A673 (cell line): Measurements from ENCODE around the gene RPH3AL. TPM values are rescaled to one million over a fixed set of nuclear protein-coding genes. Genes with fewer than 3 reads are reported as not detected.

Source experiments
- BruUV-seq: library from RNA; stranded (reverse); fragments of 400-500 nt; replicated peaks from 2 replicates; lab custom pipeline; 2021; lab: Mats Ljungman, UMichigan
- CTCF ChIA-PET: fragments of 300-600 bp; sonication (Branson Sonifier 250); formaldehyde crosslinking; loops from one replicate; lab custom pipeline; 2022; ENCODE audit warnings: antibody characterized with exemption; lab: Charles Lee
- POLR2A ChIA-PET: fragments of 300-600 bp; sonication (Branson Sonifier 250); formaldehyde crosslinking; loops from one replicate; lab custom pipeline; 2022; ENCODE audit warnings: antibody characterized with exemption; ENCODE audit not compliant: low non-redundant PET; lab: Charles Lee
- DNase-seq: peaks from one replicate; pipeline ENCODE4 v3.0.0-alpha.2; 2015; ENCODE audit warnings: low spot score
- H3K27ac ChIP-seq: fragments of 200-600 bp; sonication (generic); 2 replicates; pipeline ENCODE4 v1.5.1; 2016; ENCODE audit warnings: mixed run types, low read depth, mild to moderate bottlenecking, mixed read lengths, antibody characterized with exemption, low read length; ENCODE audit not compliant: poor library complexity, severe bottlenecking
- H3K27me3 ChIP-seq: fragments of 200-600 bp; sonication (generic); replicated peaks from 2 replicates; pipeline ENCODE4 v1.6.1; 2017; ENCODE audit warnings: mixed run types, low read depth, mild to moderate bottlenecking, mixed read lengths, antibody characterized with exemption, low read length; ENCODE audit not compliant: insufficient read depth, poor library complexity
- H3K36me3 ChIP-seq: fragments of 200-600 bp; sonication (generic); 2 replicates; pipeline ENCODE4 v1.6.1; 2016; ENCODE audit warnings: mixed run types, mild to moderate bottlenecking, mixed read lengths, antibody characterized with exemption, low read length; ENCODE audit not compliant: insufficient read depth, poor library complexity, severe bottlenecking
- H3K4me1 ChIP-seq: fragments of 200-600 bp; sonication (generic); 2 replicates; pipeline ENCODE4 v1.6.1; 2017; ENCODE audit warnings: mixed run types, mild to moderate bottlenecking, mixed read lengths, antibody characterized with exemption, low read length; ENCODE audit not compliant: insufficient read depth, poor library complexity, severe bottlenecking
- H3K4me3 ChIP-seq: fragments of 200-600 bp; sonication (generic); 2 replicates; pipeline ENCODE4 v1.5.1; 2016; ENCODE audit warnings: low read depth, mixed run types, mild to moderate bottlenecking, mixed read lengths, low read length; ENCODE audit not compliant: poor library complexity, severe bottlenecking
- H3K9me3 ChIP-seq: fragments of 200-600 bp; sonication (generic); 2 replicates; pipeline ENCODE4 v1.6.1; 2016; ENCODE audit warnings: mixed run types, low read depth, mild to moderate bottlenecking, mixed read lengths, antibody characterized with exemption, low read length; ENCODE audit not compliant: poor library complexity, severe bottlenecking
- CTCF ChIP-seq: fragments of 300-800, 200-600 bp; sonication (generic); conservative IDR thresholded peaks from 2 replicates; pipeline ENCODE4 v1.5.1; 2017; ENCODE audit warnings: low read depth, mild to moderate bottlenecking, antibody characterized with exemption, low read length, moderate library complexity, mixed read lengths
- EZH2 ChIP-seq: fragments of 200-600 bp; sonication (generic); IDR thresholded peaks from 2 replicates; pipeline ENCODE4 v1.6.1; 2017; ENCODE audit warnings: borderline replicate concordance, low read depth, mild to moderate bottlenecking, mixed read lengths, antibody characterized with exemption, low read length; ENCODE audit not compliant: poor library complexity, severe bottlenecking
- intact Hi-C: fragments of 100-400 bp; cut with micrococcal nuclease; formaldehyde crosslinking; loops from one replicate; pipeline ENCODE4 v1.10.0; 2022; ENCODE audit not compliant: unreplicated experiment
- total RNA-seq: library from RNA; stranded (reverse); gene quantifications from 2 replicates; pipeline ENCODE4 v1.2.3, GENCODE V29; 2021

The RPH3AL gene
- total RNA-seq, 1 experiment from 2014 or later: 0.82 TPM

- Histone ChIP-seq H3K27ac (no peak overlapping the region), H3K4me1 (peaks cover 3% of the 10 kb centered on the region), H3K4me3 (no peak overlapping the region), H3K27me3 (no peaks in the 10 kb centered on the region), H3K36me3 (no peaks in the 10 kb centered on the region), H3K9me3 (no peaks in the 10 kb centered on the region)
- intact Hi-C loops: no loop called here
- BruUV-seq: no TSS peak
- POLR2A ChIA-PET: no interaction called here
- CTCF ChIA-PET: no interaction called here
- DNase-seq: no peak
- TF ChIP-seq EZH2 (no peak), CTCF (no peak)
Measured at GRCh38 chr17:238071-238963, 114.3 kb downstream of the RPH3AL start.

GRCh38 chr17:237406-237955 is 115.1 kb downstream of the RPH3AL start:
- TF ChIP-seq EZH2 (no peak), CTCF (no peak)
- Histone ChIP-seq H3K4me3 (no peak overlapping the region), H3K27me3 (no peaks in the 10 kb centered on the region), H3K4me1 (peaks cover 3% of the 10 kb centered on the region), H3K9me3 (no peaks in the 10 kb centered on the region), H3K36me3 (no peaks in the 10 kb centered on the region), H3K27ac (no peak overlapping the region)
- POLR2A ChIA-PET: no interaction called here
- DNase-seq: no peak
- intact Hi-C loops: no loop called here
- CTCF ChIA-PET: no interaction called here
- no TSS peak for BruUV-seq

GRCh38 chr17:236641-237405 is 115.8 kb downstream of the RPH3AL start:
- CTCF ChIA-PET: no interaction called here
- H3K36me3 ChIP-seq: no peaks in the 10 kb centered on the region
- H3K9me3 ChIP-seq: no peaks in the 10 kb centered on the region
- BruUV-seq: no TSS peak
- TF ChIP-seq EZH2 (no peak), CTCF (no peak)
- intact Hi-C loops: no loop called here
- no peaks in the 10 kb centered on the region for H3K27me3 ChIP-seq
- H3K27ac ChIP-seq: no peak overlapping the region
- POLR2A ChIA-PET: no interaction called here
- DNase-seq: no peak
- no peak overlapping the region for H3K4me3 ChIP-seq
- H3K4me1 ChIP-seq: peaks cover 3% of the 10 kb centered on the region
